Mesenchymal stem cell (in vitro differentiated cells and primary cell): ENCODE measurements around the gene GTF3C5.
A peak's percentile ranks its signal among the peaks of the same experiment; 100 is the strongest.
"Not testable (repeated sequence)": the region's sequence is repeated elsewhere in the genome, so short reads cannot be mapped to it uniquely, and the experiment has no call there.

Experiments
- DNase-seq: peaks from one replicate; pipeline ENCODE4 v3.0.0-alpha.2; 2013
- H2AFZ ChIP-seq: one replicate; pipeline ENCODE4 v1.6.1; 2013; ENCODE audit warnings: low read depth, mild to moderate bottlenecking, control low read depth, inconsistent platforms, low read length, moderate library complexity
- H2AK5ac ChIP-seq: 2 replicates; pipeline ENCODE4 v1.6.1; 2013; ENCODE audit warnings: low read length, moderate library complexity, mild to moderate bottlenecking, inconsistent platforms; ENCODE audit not compliant: severe bottlenecking
- H2BK120ac ChIP-seq: one replicate; pipeline ENCODE4 v1.6.1; 2013; ENCODE audit warnings: low read depth, mild to moderate bottlenecking, inconsistent platforms, low read length, moderate library complexity
- H2BK12ac ChIP-seq, 2 experiments: one replicate each; pipeline ENCODE4 v1.6.1; 2013; ENCODE audit warnings: inconsistent platforms in 2 of 2, low read length in 2 of 2, mild to moderate bottlenecking in 2 of 2, moderate library complexity in 2 of 2, control low read depth in 1 of 2
- H2BK15ac ChIP-seq: one replicate; pipeline ENCODE4 v1.6.1; 2013; ENCODE audit warnings: mild to moderate bottlenecking, low read depth, inconsistent platforms; ENCODE audit not compliant: poor library complexity, severe bottlenecking
- H2BK5ac ChIP-seq: 2 replicates; pipeline ENCODE4 v1.6.1; 2013; ENCODE audit warnings: low read depth, mild to moderate bottlenecking, low read length, control low read depth, inconsistent platforms; ENCODE audit not compliant: poor library complexity, severe bottlenecking
- H3K14ac ChIP-seq, 2 experiments: one replicate each; pipeline ENCODE4 v1.6.1; 2013; ENCODE audit warnings: inconsistent platforms in 2 of 2, low read length in 2 of 2, control low read depth in 1 of 2, mild to moderate bottlenecking in 1 of 2, moderate library complexity in 1 of 2
- H3K18ac ChIP-seq, 2 experiments: one replicate each; pipeline ENCODE4 v1.6.1; 2013; ENCODE audit warnings: inconsistent platforms in 2 of 2, low read length in 2 of 2, control low read depth in 1 of 2, low read depth in 1 of 2, mild to moderate bottlenecking in 1 of 2
- H3K23ac ChIP-seq, 2 experiments: one replicate each; pipeline ENCODE4 v1.6.1; 2013; ENCODE audit warnings: inconsistent platforms in 2 of 2, low read length in 2 of 2, mild to moderate bottlenecking in 2 of 2, moderate library complexity in 2 of 2, control low read depth in 1 of 2
- H3K27ac ChIP-seq: 2 replicates; pipeline ENCODE4 v1.5.1; 2013; ENCODE audit warnings: mild to moderate bottlenecking, moderate library complexity, low read length, control low read depth, inconsistent platforms; ENCODE audit not compliant: poor library complexity, severe bottlenecking
- H3K27me3 ChIP-seq, 2 experiments: 2 replicates each; pipeline versions ENCODE4 v1.6.1 to v1.7.0; 2013; ENCODE audit warnings: low read length in 2 of 2, mild to moderate bottlenecking in 2 of 2, moderate library complexity in 2 of 2, control low read depth in 1 of 2, inconsistent platforms in 1 of 2; ENCODE audit not compliant: control insufficient read depth in 1 of 2, insufficient read depth in 1 of 2
- H3K36me3 ChIP-seq, 2 experiments: 2 replicates each; pipeline versions ENCODE4 v1.6.1 to v1.7.0; 2013; ENCODE audit warnings: low read length in 2 of 2, control low read depth in 1 of 2, inconsistent platforms in 1 of 2, low read depth in 1 of 2, mild to moderate bottlenecking in 1 of 2; ENCODE audit not compliant: insufficient read depth in 2 of 2, control insufficient read depth in 1 of 2
- H3K4ac ChIP-seq, 2 experiments: one replicate each; pipeline ENCODE4 v1.6.1; 2013; ENCODE audit warnings: inconsistent platforms in 2 of 2, low read length in 2 of 2, mild to moderate bottlenecking in 2 of 2, moderate library complexity in 2 of 2, control low read depth in 1 of 2, low read depth in 1 of 2
- H3K4me1 ChIP-seq: 2 replicates; pipeline ENCODE4 v1.6.1; 2013; ENCODE audit warnings: low read depth, low read length, control low read depth; ENCODE audit not compliant: control insufficient read depth, insufficient read depth
- H3K4me2 ChIP-seq: 2 replicates; pipeline ENCODE4 v1.6.1; 2013; ENCODE audit warnings: low read length, mild to moderate bottlenecking, inconsistent platforms; ENCODE audit not compliant: poor library complexity, severe bottlenecking
- H3K4me3 ChIP-seq, 2 experiments: 2 replicates each; pipeline versions ENCODE4 v1.5.1 to v1.7.0; 2013; ENCODE audit warnings: low read length in 2 of 2, mild to moderate bottlenecking in 2 of 2, control low read depth in 1 of 2, low read depth in 1 of 2; ENCODE audit not compliant: insufficient read depth in 1 of 2
- H3K79me1 ChIP-seq: replicated peaks from 2 replicates; pipeline ENCODE4 v1.6.1; 2013; ENCODE audit warnings: mild to moderate bottlenecking, control low read depth, low read length, inconsistent platforms; ENCODE audit not compliant: poor library complexity, severe bottlenecking
- H3K9ac ChIP-seq: 2 replicates; pipeline ENCODE4 v1.7.0; 2013; ENCODE audit warnings: mild to moderate bottlenecking, low read length, moderate library complexity
- H3K9me3 ChIP-seq: 2 replicates; pipeline ENCODE4 v1.7.0; 2013; ENCODE audit warnings: mild to moderate bottlenecking, low read length; ENCODE audit not compliant: control insufficient read depth
- H4K8ac ChIP-seq: one replicate; pipeline ENCODE4 v1.6.1; 2013; ENCODE audit warnings: inconsistent platforms, mild to moderate bottlenecking, low read length, moderate library complexity
- H4K91ac ChIP-seq: one replicate; pipeline ENCODE4 v1.6.1; 2013; ENCODE audit warnings: mild to moderate bottlenecking, low read length, inconsistent platforms
- WGBS: methylation state at CpG from one replicate; pipeline ENCODE4 v1.1.7; 2013; ENCODE audit warnings: mixed read lengths; 5-methylcytosine and 5-hydroxymethylcytosine counted together

GTF3C5 gene

DNA sequence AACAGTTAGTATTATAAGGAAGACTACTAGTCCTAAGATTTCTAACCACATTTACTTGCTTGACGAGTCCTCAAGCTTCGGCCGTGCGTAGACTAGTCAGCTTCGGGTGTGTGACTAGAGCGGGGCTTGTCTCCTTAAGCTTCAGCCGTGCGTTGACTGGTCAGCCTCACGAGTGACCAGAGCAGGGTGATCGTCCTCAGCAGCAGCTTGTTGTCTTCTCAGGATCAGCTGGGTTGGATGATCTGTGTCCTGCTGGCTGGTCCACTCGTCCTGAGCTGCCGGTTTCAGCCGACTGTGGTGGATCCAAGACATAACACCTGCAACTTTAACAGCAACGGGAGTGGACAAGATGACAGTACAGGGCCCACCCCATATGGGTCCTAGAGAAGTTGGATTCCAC is 47.7 kb downstream of the GTF3C5 start:
- no peak overlapping the region for H2BK120ac ChIP-seq

DNA sequence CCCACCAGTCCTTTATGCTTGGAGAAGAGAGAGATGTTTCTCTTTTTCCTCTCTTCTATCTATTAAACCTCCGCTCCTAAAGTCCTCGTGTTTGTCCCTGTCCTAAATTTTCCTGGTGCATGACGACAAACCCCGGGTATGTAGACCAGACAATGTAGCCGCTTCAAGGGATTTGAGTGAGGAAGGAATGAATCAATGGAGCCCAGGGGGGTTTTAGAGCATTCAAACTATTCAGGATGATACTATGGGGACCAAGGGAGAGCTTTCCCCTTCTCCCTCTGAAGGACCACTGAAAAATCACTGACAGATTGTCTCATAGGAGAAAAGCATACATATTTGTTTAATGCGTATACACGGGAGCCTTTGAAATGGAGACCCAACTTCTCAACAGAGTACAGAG is 49.4 kb downstream of the GTF3C5 start:
- no peaks in the 10 kb centered on the region for H3K36me3 ChIP-seq

More for the DNA sequence above, 47.7 kb downstream of the GTF3C5 start:
- 92% methylated on average over 14 of the region's 14 CpGs for WGBS
- H3K14ac ChIP-seq, result no peak overlapping the region
- no peak overlapping the region for H2AK5ac ChIP-seq
- H3K27me3 ChIP-seq, result peaks cover 0 to 33% of the 10 kb centered on the region in 2 experiments
- no peak overlapping the region for H2BK15ac ChIP-seq
- H3K36me3 ChIP-seq, result no peaks in the 10 kb centered on the region
- H2BK12ac ChIP-seq, result no peak overlapping the region
- no peak overlapping the region for H3K4ac ChIP-seq
- H2BK5ac ChIP-seq, result no peak overlapping the region
- peaks cover 9% of the 10 kb centered on the region for H3K4me1 ChIP-seq
- no peak overlapping the region for H3K27ac ChIP-seq
- no peak overlapping the region for H3K4me2 ChIP-seq
- no peak for DNase-seq
- H2AFZ ChIP-seq, result no peak overlapping the region
- H3K18ac ChIP-seq, result no peak overlapping the region
- H4K91ac ChIP-seq, result no peak overlapping the region
- no peak overlapping the region for H3K23ac ChIP-seq
- no peak overlapping the region for H3K9ac ChIP-seq
- H3K79me1 ChIP-seq, result no peaks in the 10 kb centered on the region
- no peaks in the 10 kb centered on the region for H3K9me3 ChIP-seq
- no peak overlapping the region for H4K8ac ChIP-seq
- no peak overlapping the region for H3K4me3 ChIP-seq

DNA sequence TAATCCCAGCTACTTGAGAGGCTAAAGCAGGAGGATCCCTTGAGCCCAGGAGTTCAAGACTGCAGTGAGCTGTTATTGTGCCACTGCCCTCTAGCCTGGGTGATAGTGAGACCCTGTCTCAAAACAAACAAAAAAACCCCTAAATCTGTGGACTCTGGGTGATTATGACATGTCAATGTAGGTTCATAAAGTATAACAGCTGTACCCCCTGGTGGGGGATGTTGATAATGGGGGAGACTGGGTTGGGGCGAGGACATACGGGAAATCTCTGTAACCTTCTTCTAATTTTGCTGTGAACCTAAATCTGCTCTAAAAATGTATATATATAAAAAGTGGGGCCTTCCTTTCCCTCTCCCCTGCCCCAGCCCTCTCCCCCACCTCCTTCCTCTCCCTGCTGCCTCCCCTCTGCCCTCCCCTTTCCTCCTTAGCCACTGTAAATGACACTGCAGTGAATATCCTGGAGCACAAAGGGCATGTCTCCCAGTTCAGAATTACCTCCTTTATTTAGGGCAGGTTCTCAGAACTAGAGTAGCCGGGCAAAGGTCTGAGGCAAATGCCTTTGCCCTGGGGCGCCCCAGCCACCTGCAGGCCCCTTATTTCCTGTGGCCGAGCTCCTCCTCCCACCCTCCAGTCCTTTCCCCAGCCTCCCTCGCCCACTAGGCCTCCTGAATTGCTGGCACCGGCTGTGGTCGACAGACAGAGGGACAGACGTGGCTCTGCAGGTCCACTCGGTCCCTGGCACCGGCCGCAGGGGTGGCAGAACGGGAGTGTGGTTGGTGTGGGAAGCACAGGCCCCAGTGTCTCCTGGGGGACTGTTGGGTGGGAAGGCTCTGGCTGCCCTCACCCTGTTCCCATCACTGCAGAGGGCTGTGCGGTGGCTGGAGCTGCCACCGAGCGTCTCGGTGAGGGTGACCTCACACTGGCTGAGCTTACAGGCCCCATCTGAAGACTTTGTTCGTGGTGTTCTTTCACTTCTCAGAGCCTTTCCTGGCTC is 50.3 kb downstream of the GTF3C5 start:
- not testable (repeated sequence) for H3K79me1 ChIP-seq, H3K14ac ChIP-seq, H3K4ac ChIP-seq, H3K36me3 ChIP-seq, H3K4me3 ChIP-seq, H2AFZ ChIP-seq, H3K23ac ChIP-seq, H2BK12ac ChIP-seq, H4K91ac ChIP-seq, H2AK5ac ChIP-seq, H3K4me2 ChIP-seq, H2BK15ac ChIP-seq, DNase-seq, H3K4me1 ChIP-seq, H3K18ac ChIP-seq, H2BK5ac ChIP-seq, H3K9ac ChIP-seq, H3K27ac ChIP-seq, H3K9me3 ChIP-seq, H4K8ac ChIP-seq, H2BK120ac ChIP-seq
- 89% methylated on average over 5 of the region's 18 CpGs for WGBS
- peaks cover 0 to 33% of the 10 kb centered on the region in 2 experiments for H3K27me3 ChIP-seq

More for the DNA sequence above, 49.4 kb downstream of the GTF3C5 start:
- Histone ChIP-seq H3K4me2 (no peak overlapping the region), H2AK5ac (no peak overlapping the region), H2BK15ac (no peak overlapping the region), H3K79me1 (no peaks in the 10 kb centered on the region), H2AFZ (no peak overlapping the region), H2BK120ac (no peak overlapping the region), H4K91ac (no peak overlapping the region), H3K27ac (no peak overlapping the region), H4K8ac (no peak overlapping the region), H3K9ac (no peak overlapping the region), H2BK12ac (no peak overlapping the region), H3K4ac (no peak overlapping the region), H3K14ac (no peak overlapping the region), H3K23ac (no peak overlapping the region), H3K27me3 (peaks cover 0 to 33% of the 10 kb centered on the region in 2 experiments), H3K9me3 (no peaks in the 10 kb centered on the region), H2BK5ac (no peak overlapping the region), H3K4me3 (no peak overlapping the region), H3K18ac (no peak overlapping the region), H3K4me1 (peaks cover 4% of the 10 kb centered on the region)
- WGBS, result 84% methylated on average over 7 of the region's 7 CpGs
- no peak for DNase-seq

DNA sequence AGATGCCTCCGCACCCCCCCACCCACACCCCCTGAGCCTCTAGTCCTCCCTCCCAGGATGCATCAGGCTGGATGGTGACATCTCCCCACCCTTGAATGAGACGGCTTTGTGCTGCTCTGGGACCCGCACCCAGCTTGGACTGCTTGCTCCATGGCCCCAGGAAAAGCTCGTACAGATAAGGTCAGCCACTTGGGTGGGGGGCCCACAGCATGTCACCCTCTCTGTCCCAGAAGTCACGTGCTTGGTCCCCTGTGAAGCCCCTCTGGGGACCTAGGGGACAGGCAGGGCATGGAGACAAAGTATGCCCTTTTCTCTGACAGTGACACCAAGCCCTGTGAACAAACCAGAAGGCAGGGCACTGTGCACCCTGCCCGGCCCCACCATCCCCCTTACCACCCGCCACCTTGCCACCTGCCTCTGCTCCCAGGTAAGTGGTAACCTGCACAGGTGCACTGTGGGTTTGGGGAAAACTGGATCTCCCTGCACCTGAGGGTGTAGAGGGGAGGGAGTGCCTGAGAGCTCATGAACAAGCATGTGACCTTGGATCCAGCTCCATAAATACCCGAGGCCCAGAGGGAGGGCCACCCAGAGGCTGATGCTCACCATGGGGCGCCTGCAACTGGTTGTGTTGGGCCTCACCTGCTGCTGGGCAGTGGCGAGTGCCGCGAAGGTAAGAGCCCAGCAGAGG is 51.3 kb downstream of the GTF3C5 start:
- H3K4me1 ChIP-seq, H2BK5ac ChIP-seq, H4K8ac ChIP-seq, H3K4me3 ChIP-seq, H3K79me1 ChIP-seq, H3K9ac ChIP-seq, H3K9me3 ChIP-seq, H3K4me2 ChIP-seq, H2AK5ac ChIP-seq, H3K23ac ChIP-seq, H3K36me3 ChIP-seq, H2BK12ac ChIP-seq, H2AFZ ChIP-seq, H2BK120ac ChIP-seq, H3K27ac ChIP-seq, H3K4ac ChIP-seq, DNase-seq: not testable (repeated sequence)
- WGBS, result 95% methylated on average over 4 of the region's 12 CpGs
- H3K18ac ChIP-seq, result peak overlapping the region in 1 of 2 experiments; percentile 21
- peak overlapping the region in 1 of 2 experiments; percentile 41 for H3K14ac ChIP-seq
- H2BK15ac ChIP-seq, result peak overlapping the region; percentile 23
- peak overlapping the region; percentile 68 for H4K91ac ChIP-seq
- H3K27me3 ChIP-seq, result peaks cover 0 to 34% of the 10 kb centered on the region in 2 experiments
